ENCODE results near the gene JMJD8. TPM values are rescaled to one million over a fixed set of nuclear protein-coding genes. Genes with fewer than 3 reads are reported as not detected.

Gene JMJD8
- polyA plus RNA-seq, 1 donor (not counting 4 experiments of a cell fraction or from before 2014, with no cell fraction given): 20.1 TPM

DNA sequence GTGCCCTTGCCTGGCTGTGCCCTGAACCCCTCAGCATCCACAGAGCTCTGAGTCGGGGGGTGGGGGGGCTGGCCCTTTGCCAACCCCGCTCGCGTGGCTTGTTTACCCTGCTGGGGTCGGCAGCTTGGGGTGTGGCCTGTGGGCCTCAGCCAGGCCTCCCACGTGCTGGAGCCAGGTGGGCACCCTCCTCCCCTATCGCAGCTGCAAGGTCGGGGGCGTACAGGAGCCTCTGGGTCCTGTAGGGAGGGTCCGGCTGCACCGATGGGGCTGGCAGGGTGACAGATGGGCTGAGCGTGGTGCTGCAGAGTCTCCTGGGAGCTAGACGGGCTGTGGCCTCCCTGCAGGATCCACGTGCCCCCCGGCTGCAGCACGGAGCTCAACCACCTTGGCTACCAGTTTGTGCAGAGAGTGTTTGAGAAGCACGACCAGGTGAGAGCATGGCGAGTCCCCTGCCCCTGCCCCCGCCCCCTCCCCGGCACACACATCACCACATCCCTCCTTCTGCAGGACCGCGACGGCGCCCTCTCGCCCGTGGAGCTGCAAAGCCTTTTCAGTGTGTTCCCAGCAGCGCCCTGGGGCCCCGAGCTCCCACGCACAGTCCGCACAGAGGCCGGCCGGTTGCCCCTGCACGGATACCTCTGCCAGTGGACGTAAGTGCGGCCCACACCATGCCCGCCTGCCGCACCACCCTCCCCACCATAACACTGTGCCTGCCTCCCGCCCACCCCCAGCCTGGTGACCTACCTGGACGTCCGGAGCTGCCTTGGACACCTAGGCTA, 12.6 kb downstream of the JMJD8 start:
- H3K4me1 ChIP-seq (ENCODE audit: control insufficient read depth, extremely low read depth, insufficient read depth, low read length): peaks cover 20% of the 10 kb centered on the region
- no peaks in the 10 kb centered on the region for H3K27me3 ChIP-seq (ENCODE audit: control insufficient read depth, extremely low read depth, insufficient read depth, low read length)
- H3K79me2 ChIP-seq (ENCODE audit: control insufficient read depth, insufficient read depth, low read length): peaks cover 28% of the 10 kb centered on the region
- no peaks in the 10 kb centered on the region for H3K9me3 ChIP-seq (ENCODE audit: control insufficient read depth, low read depth, low read length)
- H3K4me2 ChIP-seq (ENCODE audit: control insufficient read depth, extremely low read depth, insufficient read depth, low read depth, low read length): no peak overlapping the region
- no peak for DNase-seq (ENCODE audit: low read depth, low spot score)
- no peaks in the 10 kb centered on the region for H3K9me1 ChIP-seq (ENCODE audit: control insufficient read depth, extremely low read depth, insufficient read depth, low read length)
- dilution Hi-C loops (cut with MboI; ENCODE audit: extremely low pct_ligation_motif_present, low sequenced_read_pairs): no loop called here
- H3K27ac ChIP-seq (ENCODE audit: control insufficient read depth, insufficient read depth, low read length): no peak overlapping the region
- H3K9ac ChIP-seq (ENCODE audit: control insufficient read depth, extremely low read depth, insufficient read depth, low read length): no peak overlapping the region
- peaks cover 18 to 33% of the 10 kb centered on the region in 2 experiments for H3K36me3 ChIP-seq (ENCODE audit: control insufficient read depth in 2 of 2, extremely low read depth in 1 of 2, insufficient read depth in 2 of 2, low read length in 2 of 2)
- no peaks in the 10 kb centered on the region for H4K20me1 ChIP-seq (ENCODE audit: control insufficient read depth, extremely low read depth, insufficient read depth, low read length)
- FAIRE-seq: no peak
- no peak overlapping the region for H3K4me3 ChIP-seq (ENCODE audit: control insufficient read depth in 2 of 3, extremely low read depth in 1 of 3, insufficient read depth in 2 of 3, low read depth in 1 of 3, low read length in 3 of 3)
- no peak overlapping the region for H2AFZ ChIP-seq (ENCODE audit: control insufficient read depth, low read length)
- TF ChIP-seq, protein P1, sequence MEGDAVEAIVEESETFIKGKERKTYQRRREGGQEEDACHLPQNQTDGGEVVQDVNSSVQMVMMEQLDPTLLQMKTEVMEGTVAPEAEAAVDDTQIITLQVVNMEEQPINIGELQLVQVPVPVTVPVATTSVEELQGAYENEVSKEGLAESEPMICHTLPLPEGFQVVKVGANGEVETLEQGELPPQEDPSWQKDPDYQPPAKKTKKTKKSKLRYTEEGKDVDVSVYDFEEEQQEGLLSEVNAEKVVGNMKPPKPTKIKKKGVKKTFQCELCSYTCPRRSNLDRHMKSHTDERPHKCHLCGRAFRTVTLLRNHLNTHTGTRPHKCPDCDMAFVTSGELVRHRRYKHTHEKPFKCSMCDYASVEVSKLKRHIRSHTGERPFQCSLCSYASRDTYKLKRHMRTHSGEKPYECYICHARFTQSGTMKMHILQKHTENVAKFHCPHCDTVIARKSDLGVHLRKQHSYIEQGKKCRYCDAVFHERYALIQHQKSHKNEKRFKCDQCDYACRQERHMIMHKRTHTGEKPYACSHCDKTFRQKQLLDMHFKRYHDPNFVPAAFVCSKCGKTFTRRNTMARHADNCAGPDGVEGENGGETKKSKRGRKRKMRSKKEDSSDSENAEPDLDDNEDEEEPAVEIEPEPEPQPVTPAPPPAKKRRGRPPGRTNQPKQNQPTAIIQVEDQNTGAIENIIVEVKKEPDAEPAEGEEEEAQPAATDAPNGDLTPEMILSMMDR (optimal IDR thresholded peaks at IDR 0.05 in 1 of 3, IDR thresholded peaks at IDR 0.05 in 1 of 3, conservative IDR thresholded peaks at IDR 0.05 in 1 of 3; ENCODE audit: extremely low read depth in 1 of 3, insufficient read depth in 2 of 3, low read length in 3 of 3): no peak
- TF ChIP-seq EZH2 (IDR thresholded peaks at IDR 0.05; ENCODE audit: low read length): no peak

DNA sequence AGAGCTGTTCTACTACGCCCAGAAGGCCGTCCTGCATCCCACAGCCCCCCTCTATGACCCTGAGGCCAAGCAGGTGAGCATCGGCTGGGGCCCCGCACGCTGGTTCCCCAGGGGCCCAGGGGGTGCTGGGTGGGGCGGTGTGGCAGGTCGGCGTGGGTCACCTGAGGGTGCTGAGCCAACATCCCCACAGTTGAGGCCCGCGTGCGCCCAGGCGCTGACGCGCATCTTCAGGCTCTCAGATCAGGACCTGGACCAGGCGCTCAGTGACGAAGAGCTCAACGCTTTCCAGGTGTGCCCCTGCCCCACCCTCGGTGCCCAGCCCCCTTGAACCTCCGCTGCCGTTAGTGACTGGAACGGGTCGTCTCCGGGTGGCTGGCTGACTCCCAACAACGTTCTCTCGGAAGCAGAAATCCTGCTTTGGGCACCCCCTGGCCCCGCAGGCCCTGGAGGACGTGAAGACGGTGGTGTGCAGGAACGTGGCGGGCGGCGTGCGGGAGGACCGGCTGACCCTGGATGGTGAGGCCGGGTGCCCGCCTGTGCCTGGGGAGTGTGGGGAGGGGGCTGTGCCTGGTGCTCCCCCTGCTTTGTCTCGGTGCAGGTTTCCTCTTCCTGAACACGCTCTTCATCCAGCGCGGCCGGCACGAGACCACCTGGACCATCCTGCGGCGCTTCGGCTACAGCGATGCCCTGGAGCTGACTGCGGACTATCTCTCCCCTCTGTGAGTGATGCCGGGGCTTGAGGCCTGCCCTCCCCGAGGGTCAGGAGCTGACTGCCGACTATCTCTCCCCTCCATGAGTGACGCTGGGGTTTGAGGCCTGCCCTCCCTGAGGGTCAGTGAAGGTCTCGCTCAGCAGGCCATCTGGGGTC, 13.4 kb downstream of the JMJD8 start:
- Histone ChIP-seq H3K9ac (ENCODE audit: control insufficient read depth, extremely low read depth, insufficient read depth, low read length) (no peak overlapping the region), H4K20me1 (ENCODE audit: control insufficient read depth, extremely low read depth, insufficient read depth, low read length) (no peaks in the 10 kb centered on the region), H3K27me3 (ENCODE audit: control insufficient read depth, extremely low read depth, insufficient read depth, low read length) (no peaks in the 10 kb centered on the region), H3K79me2 (ENCODE audit: control insufficient read depth, insufficient read depth, low read length) (peaks cover 28% of the 10 kb centered on the region), H3K4me2 (ENCODE audit: control insufficient read depth, extremely low read depth, insufficient read depth, low read depth, low read length) (no peak overlapping the region), H3K9me1 (ENCODE audit: control insufficient read depth, extremely low read depth, insufficient read depth, low read length) (no peaks in the 10 kb centered on the region), H3K9me3 (ENCODE audit: control insufficient read depth, low read depth, low read length) (no peaks in the 10 kb centered on the region), H3K4me1 (ENCODE audit: control insufficient read depth, extremely low read depth, insufficient read depth, low read length) (peaks cover 14% of the 10 kb centered on the region), H3K4me3 (ENCODE audit: control insufficient read depth in 2 of 3, extremely low read depth in 1 of 3, insufficient read depth in 2 of 3, low read depth in 1 of 3, low read length in 3 of 3) (no peak overlapping the region), H2AFZ (ENCODE audit: control insufficient read depth, low read length) (no peak overlapping the region), H3K36me3 (ENCODE audit: control insufficient read depth in 2 of 2, extremely low read depth in 1 of 2, insufficient read depth in 2 of 2, low read length in 2 of 2) (peaks cover 18 to 33% of the 10 kb centered on the region in 2 experiments), H3K27ac (ENCODE audit: control insufficient read depth, insufficient read depth, low read length) (no peak overlapping the region)
- dilution Hi-C loops (cut with MboI; ENCODE audit: extremely low pct_ligation_motif_present, low sequenced_read_pairs): no loop called here
- FAIRE-seq: no peak
- DNase-seq (ENCODE audit: low read depth, low spot score): no peak
- TF ChIP-seq EZH2 (IDR thresholded peaks at IDR 0.05; ENCODE audit: low read length): no peak
- TF ChIP-seq, protein P1 (optimal IDR thresholded peaks at IDR 0.05 in 1 of 3, IDR thresholded peaks at IDR 0.05 in 1 of 3, conservative IDR thresholded peaks at IDR 0.05 in 1 of 3; ENCODE audit: extremely low read depth in 1 of 3, insufficient read depth in 2 of 3, low read length in 3 of 3): no peak

All from keratinocyte (primary cell).